ENCODE measurements around the gene BRINP2.

GRCh38 chr1:177146499-177146898, 24.3 kb upstream of the BRINP2 start:
- TF ChIP-seq POLR2AphosphoS5 (IDR thresholded peaks at IDR 0.05; ENCODE audit: borderline replicate concordance, low read depth, low read length) (no peak), EZH2 (IDR thresholded peaks at IDR 0.05) (no peak)
